ENCODE results near the gene CFAP70. TPM values are rescaled to one million over a fixed set of nuclear protein-coding genes. Genes with fewer than 3 reads are reported as not detected.
"Not testable (repeated sequence)": the region's sequence is repeated elsewhere in the genome, so short reads cannot be mapped to it uniquely, and the experiment has no call there.

The CFAP70 gene
- total and polyA plus RNA-seq, 7 experiments from 2014 or later = 0.66 to 5.4 (median 2.5) TPM

DNA sequence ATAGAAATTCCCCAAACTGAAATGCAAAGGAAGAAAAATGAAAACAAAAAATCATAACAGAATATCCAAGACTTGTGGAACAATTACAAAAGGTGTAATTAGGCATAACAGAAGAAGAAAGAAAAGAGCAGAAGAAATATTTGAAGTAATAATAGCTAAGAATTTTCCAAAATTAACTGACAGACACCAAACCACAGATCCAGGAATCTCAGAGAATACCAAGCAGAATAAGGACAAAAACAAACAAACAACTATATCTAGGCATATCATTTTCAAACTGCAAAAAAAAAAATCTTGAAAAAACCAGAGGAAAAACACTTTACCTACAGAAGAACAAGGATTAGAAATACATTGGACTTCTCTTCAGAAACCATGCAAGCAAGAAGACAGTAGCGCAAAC is 25.5 kb downstream of the CFAP70 start:
- intact Hi-C loops (cut with micrococcal nuclease) = no loop called here
- Mint-ChIP-seq H3K4me3 (no peak overlapping the region), H3K9me3 (peaks cover 0 to 2% (median 0%) of the 10 kb centered on the region in 11 donors), H3K27ac (no peak overlapping the region), H3K27me3 (peaks cover 0 to 21% (median 0%) of the 10 kb centered on the region in 5 donors), H3K4me1 (no peaks in the 10 kb centered on the region), H3K36me3 (peaks cover 0 to 9% (median 1%) of the 10 kb centered on the region in 5 donors)
- ATAC-seq (no peak), DNase-seq (no peak)
- H3K36me3 ChIP-seq (ENCODE audit: control insufficient read depth in 2 of 3, insufficient read depth in 3 of 3, low read length in 3 of 3) = no peaks in the 10 kb centered on the region
- H3K27ac ChIP-seq (ENCODE audit: low read depth, low read length) = no peak overlapping the region
- no peaks in the 10 kb centered on the region for H3K9me3 ChIP-seq (ENCODE audit: control insufficient read depth in 2 of 3, low read length in 3 of 3)
- no peaks in the 10 kb centered on the region for H3K4me1 ChIP-seq (ENCODE audit: control insufficient read depth in 2 of 2, insufficient read depth in 2 of 2, low read length in 2 of 2)
- POLR2A ChIA-PET = no interaction called here
- no peaks in the 10 kb centered on the region for H3K27me3 ChIP-seq (ENCODE audit: control insufficient read depth in 2 of 2, insufficient read depth in 2 of 2, low read length in 2 of 2)
- CTCF ChIA-PET = no interaction called here
- H3K4me3 ChIP-seq (ENCODE audit: low read length) = no peak overlapping the region

DNA sequence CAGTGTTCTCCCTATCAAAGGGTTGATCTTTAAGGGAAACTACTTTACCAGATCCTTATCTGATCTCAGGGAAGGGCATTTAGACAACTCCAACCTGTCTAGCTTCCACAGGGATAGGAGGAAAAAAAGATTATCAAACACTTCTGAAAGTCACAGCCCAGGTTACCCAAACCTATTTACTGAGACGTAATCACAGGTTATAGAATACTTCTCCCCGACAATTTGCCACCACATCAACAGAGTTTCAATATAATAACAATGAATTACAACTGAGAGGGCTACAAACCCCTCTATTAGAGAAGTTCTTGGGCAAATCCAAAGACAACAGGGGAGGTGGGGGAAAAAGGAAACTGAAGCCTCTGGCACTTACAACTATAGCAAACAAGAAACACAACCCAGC is 26.3 kb downstream of the CFAP70 start:
- Histone ChIP-seq H3K4me1 (ENCODE audit: control insufficient read depth in 2 of 2, insufficient read depth in 2 of 2, low read length in 2 of 2) (no peaks in the 10 kb centered on the region), H3K4me3 (ENCODE audit: low read length) (no peak overlapping the region), H3K9me3 (ENCODE audit: control insufficient read depth in 2 of 3, low read length in 3 of 3) (no peaks in the 10 kb centered on the region), H3K27ac (ENCODE audit: low read depth, low read length) (no peak overlapping the region), H3K36me3 (ENCODE audit: control insufficient read depth in 2 of 3, insufficient read depth in 3 of 3, low read length in 3 of 3) (no peaks in the 10 kb centered on the region), H3K27me3 (ENCODE audit: control insufficient read depth in 2 of 2, insufficient read depth in 2 of 2, low read length in 2 of 2) (no peaks in the 10 kb centered on the region)
- DNase-seq = no peak
- no peaks in the 10 kb centered on the region for H3K4me1 Mint-ChIP-seq
- no peak overlapping the region for H3K27ac Mint-ChIP-seq
- peaks cover 0 to 9% (median 1%) of the 10 kb centered on the region in 5 donors for H3K36me3 Mint-ChIP-seq
- ChIA-PET POLR2A (no interaction called here), CTCF (no interaction called here)
- peaks cover 0 to 21% (median 0%) of the 10 kb centered on the region in 5 donors for H3K27me3 Mint-ChIP-seq
- peaks cover 0 to 2% (median 0%) of the 10 kb centered on the region in 11 donors for H3K9me3 Mint-ChIP-seq
- no peak for ATAC-seq
- H3K4me3 Mint-ChIP-seq = no peak overlapping the region
- intact Hi-C loops (cut with micrococcal nuclease) = no loop called here

DNA sequence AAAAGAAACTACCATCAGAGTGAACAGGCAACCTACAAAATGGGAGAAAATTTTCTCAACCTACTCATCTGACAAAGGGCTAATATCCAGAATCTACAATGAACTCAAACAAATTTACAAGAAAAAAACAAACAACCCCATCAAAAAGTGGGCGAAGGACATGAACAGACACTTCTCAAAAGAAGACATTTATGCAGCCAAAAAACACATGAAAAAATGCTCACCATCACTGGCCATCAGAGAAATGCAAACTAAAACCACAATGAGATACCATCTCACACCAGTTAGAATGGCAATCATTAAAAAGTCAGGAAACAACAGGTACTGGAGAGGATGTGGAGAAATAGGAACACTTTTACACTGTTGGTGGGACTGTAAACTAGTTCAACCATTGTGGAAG is 30.1 kb downstream of the CFAP70 start:
- CTCF ChIA-PET; intact Hi-C loops (cut with micrococcal nuclease); DNase-seq; H3K27ac Mint-ChIP-seq; H3K4me1 Mint-ChIP-seq; H3K9me3 Mint-ChIP-seq; H3K9me3 ChIP-seq (ENCODE audit: control insufficient read depth in 2 of 3, low read length in 3 of 3); H3K4me1 ChIP-seq (ENCODE audit: control insufficient read depth in 2 of 2, insufficient read depth in 2 of 2, low read length in 2 of 2); H3K4me3 ChIP-seq (ENCODE audit: low read length); H3K36me3 ChIP-seq (ENCODE audit: control insufficient read depth in 2 of 3, insufficient read depth in 3 of 3, low read length in 3 of 3); H3K4me3 Mint-ChIP-seq; ATAC-seq; H3K27ac ChIP-seq (ENCODE audit: low read depth, low read length); POLR2A ChIA-PET; H3K27me3 ChIP-seq (ENCODE audit: control insufficient read depth in 2 of 2, insufficient read depth in 2 of 2, low read length in 2 of 2): not testable (repeated sequence)
- Mint-ChIP-seq H3K27me3 (peaks cover 0 to 18% (median 0%) of the 10 kb centered on the region in 5 donors), H3K36me3 (peaks cover 0 to 11% (median 1%) of the 10 kb centered on the region in 5 donors)

DNA sequence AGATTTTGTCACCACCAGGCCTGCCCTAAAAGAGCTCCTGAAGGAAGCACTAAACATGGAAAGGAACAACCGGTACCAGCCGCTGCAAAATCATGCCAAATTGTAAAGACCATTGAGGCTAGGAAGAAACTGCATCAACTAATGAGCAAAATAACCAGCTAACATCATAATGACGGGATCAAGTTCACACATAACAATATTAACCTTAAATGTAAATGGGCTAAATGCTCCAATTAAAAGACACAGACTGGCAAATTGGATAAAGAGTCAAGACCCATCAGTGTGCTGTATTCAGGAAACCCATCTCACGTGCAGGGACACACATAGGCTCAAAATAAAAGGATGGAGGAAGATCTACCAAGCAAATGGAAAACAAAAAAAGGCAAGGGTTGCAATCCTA is 33.4 kb downstream of the CFAP70 start:
- CTCF ChIA-PET, H3K4me1 Mint-ChIP-seq, H3K27ac Mint-ChIP-seq: not testable (repeated sequence)

DNA sequence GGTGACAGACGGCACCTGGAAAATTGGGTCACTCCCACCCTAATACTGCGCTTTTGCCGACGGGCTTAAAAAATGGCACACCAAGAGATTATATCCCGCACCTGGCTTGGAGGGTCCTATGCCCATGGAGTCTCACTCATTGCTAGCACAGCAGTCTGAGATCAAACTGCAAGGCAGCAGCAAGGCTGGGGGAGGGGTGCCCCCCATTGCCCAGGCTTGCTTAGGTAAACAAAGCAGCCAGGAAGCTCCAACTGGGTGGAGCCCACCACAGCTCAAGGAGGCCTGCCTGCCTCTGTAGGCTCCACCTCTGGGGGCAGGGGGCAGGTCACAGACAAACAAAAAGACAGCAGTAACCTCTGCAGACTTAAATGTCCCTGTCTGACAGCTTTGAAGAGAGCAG is 35.1 kb downstream of the CFAP70 start:
- H3K27ac ChIP-seq (ENCODE audit: low read depth, low read length); H3K9me3 ChIP-seq (ENCODE audit: control insufficient read depth in 2 of 3, low read length in 3 of 3); H3K36me3 ChIP-seq (ENCODE audit: control insufficient read depth in 2 of 3, insufficient read depth in 3 of 3, low read length in 3 of 3); H3K4me3 ChIP-seq (ENCODE audit: low read length); H3K4me1 ChIP-seq (ENCODE audit: control insufficient read depth in 2 of 2, insufficient read depth in 2 of 2, low read length in 2 of 2); ATAC-seq; POLR2A ChIA-PET; H3K27me3 Mint-ChIP-seq; intact Hi-C loops (cut with micrococcal nuclease); H3K4me3 Mint-ChIP-seq; H3K9me3 Mint-ChIP-seq; H3K4me1 Mint-ChIP-seq; H3K27ac Mint-ChIP-seq; CTCF ChIA-PET; H3K27me3 ChIP-seq (ENCODE audit: control insufficient read depth in 2 of 2, insufficient read depth in 2 of 2, low read length in 2 of 2); DNase-seq: not testable (repeated sequence)
- H3K36me3 Mint-ChIP-seq = peaks cover 2 to 24% (median 15%) of the 10 kb centered on the region in 5 donors

More for the DNA sequence above, 33.4 kb downstream of the CFAP70 start:
- H3K9me3 Mint-ChIP-seq; intact Hi-C loops (cut with micrococcal nuclease); ATAC-seq; H3K36me3 ChIP-seq (ENCODE audit: control insufficient read depth in 2 of 3, insufficient read depth in 3 of 3, low read length in 3 of 3); H3K4me3 Mint-ChIP-seq; POLR2A ChIA-PET; H3K27me3 ChIP-seq (ENCODE audit: control insufficient read depth in 2 of 2, insufficient read depth in 2 of 2, low read length in 2 of 2); H3K4me3 ChIP-seq (ENCODE audit: low read length); H3K27ac ChIP-seq (ENCODE audit: low read depth, low read length); H3K4me1 ChIP-seq (ENCODE audit: control insufficient read depth in 2 of 2, insufficient read depth in 2 of 2, low read length in 2 of 2); DNase-seq; H3K27me3 Mint-ChIP-seq; H3K9me3 ChIP-seq (ENCODE audit: control insufficient read depth in 2 of 3, low read length in 3 of 3): not testable (repeated sequence)
- H3K36me3 Mint-ChIP-seq = peaks cover 0 to 13% (median 7%) of the 10 kb centered on the region in 5 donors

DNA sequence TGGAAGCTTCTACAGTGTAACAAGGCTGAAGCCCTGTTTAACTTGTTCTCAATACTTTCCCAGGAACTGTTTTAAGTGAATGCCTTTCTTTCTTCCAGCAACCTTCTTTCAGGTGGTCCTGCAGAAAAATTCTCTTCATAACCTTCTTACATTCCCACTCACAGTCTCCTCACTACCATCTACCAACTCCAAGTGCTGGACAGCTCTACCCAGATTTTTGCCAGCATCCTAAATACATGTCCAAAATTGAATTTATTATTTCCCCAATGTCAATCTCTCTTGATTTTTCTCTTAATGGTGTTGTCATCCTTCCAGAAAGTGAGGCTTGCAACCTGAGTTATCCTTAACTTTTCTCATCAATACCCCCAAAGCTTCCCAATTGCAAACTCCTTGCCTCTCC is 48.2 kb downstream of the CFAP70 start:
- POLR2A ChIA-PET = no interaction called here
- Mint-ChIP-seq H3K36me3 (peaks cover 3 to 22% (median 15%) of the 10 kb centered on the region in 5 donors), H3K4me3 (no peak overlapping the region), H3K27me3 (peaks cover 0 to 18% (median 0%) of the 10 kb centered on the region in 5 donors), H3K27ac (no peak overlapping the region), H3K9me3 (peaks cover 0 to 22% (median 16%) of the 10 kb centered on the region in 11 donors), H3K4me1 (no peaks in the 10 kb centered on the region)
- no peaks in the 10 kb centered on the region for H3K27me3 ChIP-seq (ENCODE audit: control insufficient read depth in 2 of 2, insufficient read depth in 2 of 2, low read length in 2 of 2)
- no peak overlapping the region for H3K27ac ChIP-seq (ENCODE audit: low read depth, low read length)
- DNase-seq = no peak
- no peak for ATAC-seq
- CTCF ChIA-PET = no interaction called here
- H3K4me1 ChIP-seq (ENCODE audit: control insufficient read depth in 2 of 2, insufficient read depth in 2 of 2, low read length in 2 of 2) = no peaks in the 10 kb centered on the region
- no peak overlapping the region for H3K4me3 ChIP-seq (ENCODE audit: low read length)
- no peaks in the 10 kb centered on the region for H3K36me3 ChIP-seq (ENCODE audit: control insufficient read depth in 2 of 3, insufficient read depth in 3 of 3, low read length in 3 of 3)
- H3K9me3 ChIP-seq (ENCODE audit: control insufficient read depth in 2 of 3, low read length in 3 of 3) = peaks cover 0 to 15% (median 0%) of the 10 kb centered on the region in 3 experiments
- intact Hi-C loops (cut with micrococcal nuclease) = no loop called here

DNA sequence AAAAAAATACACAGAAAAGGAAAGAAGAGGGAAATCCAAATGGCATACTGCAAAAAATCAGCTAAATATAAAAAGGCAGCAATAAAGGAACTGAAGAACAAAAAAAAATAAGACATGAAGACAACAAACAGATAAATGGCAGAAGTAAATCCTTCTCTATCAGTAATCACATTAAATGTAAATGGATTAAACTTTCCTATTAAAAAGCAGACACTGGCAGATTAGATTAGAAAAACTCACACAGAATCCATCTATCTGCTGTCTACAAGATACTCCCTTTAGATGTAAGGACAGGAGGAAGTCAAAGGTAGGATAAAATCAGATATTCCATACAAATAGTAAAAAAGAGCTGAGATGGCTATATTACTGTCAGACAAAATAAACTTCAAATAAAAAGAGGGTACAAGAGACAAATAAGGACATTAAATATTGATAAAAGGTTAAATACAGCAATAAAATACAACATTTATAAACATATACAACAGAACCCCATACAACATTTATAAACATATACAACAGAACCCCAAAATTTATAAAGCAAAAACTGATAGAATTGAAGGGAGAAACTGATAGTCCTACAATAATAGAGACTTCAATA is 51.4 kb downstream of the CFAP70 start:
- ATAC-seq = no peak
- peaks cover 0 to 18% (median 0%) of the 10 kb centered on the region in 5 donors for H3K27me3 Mint-ChIP-seq
- H3K4me1 Mint-ChIP-seq = no peaks in the 10 kb centered on the region
- DNase-seq = no peak
- Histone ChIP-seq H3K36me3 (ENCODE audit: control insufficient read depth in 2 of 3, insufficient read depth in 3 of 3, low read length in 3 of 3) (no peaks in the 10 kb centered on the region), H3K4me3 (ENCODE audit: low read length) (no peak overlapping the region), H3K27me3 (ENCODE audit: control insufficient read depth in 2 of 2, insufficient read depth in 2 of 2, low read length in 2 of 2) (no peaks in the 10 kb centered on the region), H3K4me1 (ENCODE audit: control insufficient read depth in 2 of 2, insufficient read depth in 2 of 2, low read length in 2 of 2) (no peaks in the 10 kb centered on the region), H3K9me3 (ENCODE audit: control insufficient read depth in 2 of 3, low read length in 3 of 3) (peaks cover 0 to 15% (median 0%) of the 10 kb centered on the region in 3 experiments), H3K27ac (ENCODE audit: low read depth, low read length) (no peak overlapping the region)
- ChIA-PET CTCF (no interaction called here), POLR2A (no interaction called here)
- no peak overlapping the region for H3K27ac Mint-ChIP-seq
- intact Hi-C loops (cut with micrococcal nuclease) = no loop called here
- peaks cover 0 to 28% (median 17%) of the 10 kb centered on the region in 11 donors for H3K9me3 Mint-ChIP-seq
- H3K36me3 Mint-ChIP-seq = peaks cover 3 to 32% (median 21%) of the 10 kb centered on the region in 5 donors
- no peak overlapping the region for H3K4me3 Mint-ChIP-seq
